ENCODE data around the gene CMPK2.
"Not testable (repeated sequence)": the region's sequence is repeated elsewhere in the genome, so short reads cannot be mapped to it uniquely, and the experiment has no call there.

Gene CMPK2

DNA sequence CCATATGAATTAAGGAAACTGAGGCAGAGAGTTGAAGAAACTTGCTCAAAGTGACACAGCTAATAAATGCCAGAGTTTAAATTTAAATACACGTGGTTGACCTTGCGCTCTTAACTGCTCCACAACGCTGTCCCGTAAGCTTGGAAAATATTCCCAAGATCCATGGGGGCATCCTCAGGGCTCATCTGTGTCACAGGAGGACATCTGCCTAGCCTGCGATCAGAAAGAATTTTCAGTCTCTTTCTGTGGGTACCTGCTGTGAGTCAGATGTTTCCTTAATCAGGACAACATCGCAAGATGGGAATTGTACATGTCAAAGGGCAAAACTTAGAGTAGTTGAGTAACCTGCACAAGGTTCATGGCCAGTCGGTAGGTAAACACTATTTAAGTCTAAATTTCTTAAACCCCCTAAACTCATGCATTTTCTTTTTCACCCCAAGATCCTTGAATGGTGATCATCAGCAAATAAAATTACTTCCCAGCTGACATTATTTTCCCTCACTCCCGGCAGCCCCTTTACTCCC, 1.4 kb downstream of the CMPK2 start:
- POLR2A ChIA-PET = no interaction called here
- DNase-seq (ENCODE audit: low read depth, low spot score) = no peak
- H3K4me3 ChIP-seq (ENCODE audit: low read depth, low read length) = no peak overlapping the region
- TF ChIP-seq, protein P1, sequence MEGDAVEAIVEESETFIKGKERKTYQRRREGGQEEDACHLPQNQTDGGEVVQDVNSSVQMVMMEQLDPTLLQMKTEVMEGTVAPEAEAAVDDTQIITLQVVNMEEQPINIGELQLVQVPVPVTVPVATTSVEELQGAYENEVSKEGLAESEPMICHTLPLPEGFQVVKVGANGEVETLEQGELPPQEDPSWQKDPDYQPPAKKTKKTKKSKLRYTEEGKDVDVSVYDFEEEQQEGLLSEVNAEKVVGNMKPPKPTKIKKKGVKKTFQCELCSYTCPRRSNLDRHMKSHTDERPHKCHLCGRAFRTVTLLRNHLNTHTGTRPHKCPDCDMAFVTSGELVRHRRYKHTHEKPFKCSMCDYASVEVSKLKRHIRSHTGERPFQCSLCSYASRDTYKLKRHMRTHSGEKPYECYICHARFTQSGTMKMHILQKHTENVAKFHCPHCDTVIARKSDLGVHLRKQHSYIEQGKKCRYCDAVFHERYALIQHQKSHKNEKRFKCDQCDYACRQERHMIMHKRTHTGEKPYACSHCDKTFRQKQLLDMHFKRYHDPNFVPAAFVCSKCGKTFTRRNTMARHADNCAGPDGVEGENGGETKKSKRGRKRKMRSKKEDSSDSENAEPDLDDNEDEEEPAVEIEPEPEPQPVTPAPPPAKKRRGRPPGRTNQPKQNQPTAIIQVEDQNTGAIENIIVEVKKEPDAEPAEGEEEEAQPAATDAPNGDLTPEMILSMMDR (IDR thresholded peaks at IDR 0.05; ENCODE audit: insufficient read depth, low read length, missing control alignments) = no peak
- CTCF ChIA-PET = no interaction called here

DNA sequence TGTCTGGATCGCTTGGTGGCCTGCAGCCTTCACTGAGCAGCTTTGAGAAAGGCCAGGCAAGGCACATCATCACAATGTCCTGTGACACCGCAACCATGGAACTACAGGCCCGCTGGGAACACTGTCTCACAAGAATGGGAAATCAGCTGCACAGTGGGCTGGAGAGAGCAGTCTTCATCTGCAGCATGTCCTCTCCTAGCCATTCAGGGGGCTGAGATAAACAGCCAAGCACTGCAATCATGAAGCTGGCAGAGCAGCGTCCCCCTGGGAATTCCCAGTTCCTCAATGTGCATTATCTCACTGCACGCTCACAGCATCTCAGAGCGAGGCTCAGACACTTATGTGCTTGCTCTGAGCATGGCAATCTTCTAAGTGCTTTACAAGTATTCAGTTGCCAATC, 1.9 kb downstream of the CMPK2 start:
- H3K4me3 ChIP-seq (ENCODE audit: low read depth, low read length) = no peak overlapping the region; the same call in 1 of the 2 replicates

DNA sequence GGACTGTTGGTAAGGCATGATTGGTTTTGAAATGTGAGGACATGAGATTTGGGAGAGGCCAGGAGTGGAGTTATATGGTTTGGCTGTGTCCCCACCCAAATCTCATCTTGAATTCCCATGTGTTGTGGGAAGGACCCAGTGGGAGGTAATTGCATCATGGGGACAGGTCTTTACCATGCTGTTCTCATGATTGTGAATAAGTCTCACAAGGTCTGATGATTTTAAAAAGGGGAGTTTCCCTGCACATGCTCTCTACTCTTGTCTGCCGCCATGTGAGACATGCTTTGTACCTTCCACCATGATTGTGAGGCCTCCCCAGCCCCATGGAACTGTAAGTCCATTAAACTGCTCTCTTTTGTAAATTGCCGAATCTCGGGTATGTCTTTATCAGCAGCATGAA, 5.4 kb downstream of the CMPK2 start:
- no peak overlapping the region for H3K4me3 ChIP-seq (ENCODE audit: low read depth, low read length)
- TF ChIP-seq, protein P1 (IDR thresholded peaks at IDR 0.05; ENCODE audit: insufficient read depth, low read length, missing control alignments) = no peak

More for the DNA sequence above, 1.9 kb downstream of the CMPK2 start:
- CTCF ChIA-PET = no interaction called here
- DNase-seq (ENCODE audit: low read depth, low spot score) = no peak
- TF ChIP-seq, protein P1 (IDR thresholded peaks at IDR 0.05; ENCODE audit: insufficient read depth, low read length, missing control alignments) = no peak
- POLR2A ChIA-PET = no interaction called here

DNA sequence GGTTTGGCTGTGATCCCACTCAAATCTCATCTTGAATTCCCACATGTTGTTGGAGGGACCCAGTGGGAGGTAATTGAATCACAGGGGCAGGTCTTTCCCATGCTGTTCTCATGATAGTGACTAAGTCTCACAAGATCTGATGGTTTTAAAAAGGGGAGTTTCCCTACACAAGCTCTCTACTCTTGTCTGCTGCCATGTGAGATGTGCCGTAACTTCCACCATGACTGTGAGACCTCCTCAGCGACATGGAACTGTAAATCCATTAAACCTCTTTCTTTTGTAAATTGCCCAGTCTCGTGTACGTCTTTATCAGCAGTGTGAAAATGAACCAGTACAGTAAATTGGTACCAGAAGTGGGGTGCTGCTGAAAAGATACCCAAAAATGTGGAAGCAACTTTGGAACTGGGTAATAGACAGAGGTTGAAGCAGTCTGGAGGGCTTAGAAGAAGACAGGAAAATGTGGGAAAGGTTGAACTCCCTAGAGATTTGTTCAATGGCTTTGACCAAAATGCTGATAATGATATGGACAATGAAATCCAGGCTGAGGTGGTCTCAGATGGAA, 7.2 kb downstream of the CMPK2 start:
- CTCF ChIA-PET; H3K4me3 ChIP-seq (ENCODE audit: low read depth, low read length); POLR2A ChIA-PET; DNase-seq (ENCODE audit: low read depth, low spot score): not testable (repeated sequence)

More for the DNA sequence above, 5.4 kb downstream of the CMPK2 start:
- ChIA-PET CTCF (no interaction called here), POLR2A (no interaction called here)
- no peak for DNase-seq (ENCODE audit: low read depth, low spot score)

DNA sequence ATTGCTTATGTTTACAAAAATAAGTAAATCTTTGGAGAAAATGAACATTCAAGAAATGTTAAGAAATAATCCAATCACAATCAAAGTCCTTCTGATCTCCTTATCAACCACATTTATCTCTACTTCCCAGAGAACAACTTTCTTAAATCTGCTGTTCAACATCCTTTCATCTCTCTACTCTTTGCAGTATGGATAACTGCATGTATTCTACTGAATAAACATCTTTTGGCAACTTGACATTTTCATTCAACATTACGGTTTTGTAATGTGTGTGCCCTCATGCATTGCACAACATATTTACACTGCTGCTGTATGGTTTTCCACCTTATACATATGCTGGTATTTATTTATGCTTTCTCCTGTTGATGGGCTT, 9.2 kb downstream of the CMPK2 start:
- DNase-seq (ENCODE audit: low read depth, low spot score) = no peak
- POLR2A ChIA-PET = no interaction called here
- TF ChIP-seq, protein P1 (IDR thresholded peaks at IDR 0.05; ENCODE audit: insufficient read depth, low read length, missing control alignments) = no peak
- CTCF ChIA-PET = no interaction called here
- H3K4me3 ChIP-seq (ENCODE audit: low read depth, low read length) = no peak overlapping the region

DNA sequence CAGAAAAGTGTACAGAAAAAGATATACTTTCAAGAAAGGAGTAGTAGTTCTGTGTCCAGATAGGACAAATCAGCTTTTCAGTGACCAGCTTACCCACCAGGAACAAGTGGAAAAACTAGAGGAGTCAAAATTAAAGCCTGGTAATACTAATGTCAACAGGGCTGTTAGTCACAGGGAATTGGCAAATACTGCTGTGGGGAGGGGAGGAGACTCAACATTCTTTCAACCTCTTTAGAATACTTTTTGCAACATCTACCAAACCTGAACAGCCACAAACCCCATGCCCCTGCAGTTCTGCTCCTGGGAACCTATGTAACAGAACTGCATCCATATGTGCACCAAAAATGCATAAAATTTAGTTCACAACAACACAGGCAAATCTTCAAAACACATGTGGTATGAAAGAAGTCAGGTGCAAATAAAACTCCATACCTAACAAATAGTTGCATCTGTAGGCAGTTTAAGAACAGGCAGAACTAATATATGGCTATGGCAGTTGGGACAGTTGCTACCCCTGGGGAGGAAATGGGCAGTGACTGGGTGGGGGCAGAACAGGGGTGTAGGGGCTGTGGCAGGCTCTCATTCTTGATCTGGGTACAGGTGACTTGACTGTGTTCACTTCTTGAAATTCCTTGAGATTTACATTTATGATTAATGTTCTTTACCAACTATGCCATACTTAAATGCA, 9.7 kb downstream of the CMPK2 start:
- ChIA-PET CTCF (no interaction called here), POLR2A (no interaction called here)
- no peak overlapping the region for H3K4me3 ChIP-seq (ENCODE audit: low read depth, low read length)
- no peak for DNase-seq (ENCODE audit: low read depth, low spot score)
- TF ChIP-seq, protein P1 (IDR thresholded peaks at IDR 0.05; ENCODE audit: insufficient read depth, low read length, missing control alignments) = no peak

DNA sequence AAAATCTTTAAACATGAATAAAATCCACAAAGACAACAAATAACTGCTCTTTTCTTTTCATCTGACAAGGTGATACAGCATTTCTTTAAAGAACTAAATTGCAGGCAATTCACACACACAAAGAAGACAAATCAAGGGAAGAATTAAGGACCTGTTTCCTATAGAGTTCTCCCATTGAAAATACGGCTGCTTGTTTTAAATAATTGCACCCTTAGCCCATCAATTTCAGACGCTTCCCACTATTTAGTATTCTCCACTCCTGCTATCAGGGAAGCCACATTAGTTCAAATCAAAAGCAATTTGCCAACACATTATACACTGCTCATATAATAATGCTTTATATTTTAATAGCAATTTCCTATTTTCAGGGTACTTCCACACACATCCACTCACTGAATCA, 11.3 kb downstream of the CMPK2 start:
- POLR2A ChIA-PET = no interaction called here
- no peak overlapping the region for H3K4me3 ChIP-seq (ENCODE audit: low read depth, low read length)
- DNase-seq (ENCODE audit: low read depth, low spot score) = no peak
- CTCF ChIA-PET = no interaction called here
- TF ChIP-seq, protein P1 (IDR thresholded peaks at IDR 0.05; ENCODE audit: insufficient read depth, low read length, missing control alignments) = no peak

All from AG04449 (cell line).